Uterus (tissue), 4 donors: ENCODE measurements around the gene BTF3. TPM values are rescaled to one million over a fixed set of nuclear protein-coding genes. Genes with fewer than 3 reads are reported as not detected.

Experiments
- DNase-seq, 2 donors: peaks; one replicate each; pipeline ENCODE4 v3.0.0-alpha.2; 2019 to 2020
- H3K27ac ChIP-seq, 2 donors: fragments of 200-600 bp; sonication (generic); 1 replicate in 1 of 2; 2 replicates in 1 of 2; pipeline ENCODE4 v1.5.1; 2016 to 2018
- H3K27me3 ChIP-seq, 2 donors: fragments of 200-600 bp; sonication (generic); one replicate each; pipeline ENCODE4 v1.5.1; 2018 to 2019; ENCODE audit warnings: control low read depth in 1 of 2
- H3K36me3 ChIP-seq, 2 donors: fragments of 200-600 bp; sonication (generic); one replicate each; pipeline ENCODE4 v1.5.1; 2019; ENCODE audit warnings: control low read depth in 1 of 2
- H3K4me1 ChIP-seq, 2 donors: fragments of 200-600 bp; sonication (generic); one replicate each; pipeline ENCODE4 v1.5.1; 2018 to 2019; ENCODE audit warnings: control low read depth in 1 of 2
- H3K4me3 ChIP-seq, 2 donors: fragments of 200-600 bp; sonication (generic); 1 replicate in 1 of 2; 2 replicates in 1 of 2; pipeline ENCODE4 v1.5.1; 2018 to 2019; ENCODE audit warnings: mild to moderate bottlenecking in 1 of 2
- H3K9me3 ChIP-seq, 2 donors: fragments of 200-600 bp; sonication (generic); one replicate each; pipeline ENCODE4 v1.5.1; 2019; ENCODE audit warnings: control low read depth in 1 of 2
- CTCF ChIP-seq, 4 experiments: fragments of 200-600 bp in 2 of 4; fragments of 450-650 bp in 2 of 4; sonication (generic) in 2 of 4; IDR thresholded peaks; one replicate each; pipeline ENCODE4 v1.5.1; 2016 to 2019; ENCODE audit warnings: antibody characterized with exemption in 4 of 4, mild to moderate bottlenecking in 2 of 4, moderate library complexity in 1 of 4
- POLR2A ChIP-seq, 2 donors: fragments of 450-650 bp; IDR thresholded peaks; one replicate each; pipeline ENCODE4 v1.6.1; 2016; ENCODE audit warnings: antibody characterized with exemption in 2 of 2, mild to moderate bottlenecking in 1 of 2, moderate library complexity in 1 of 2
- intact Hi-C: fragments of 100-400 bp; cut with DNase I; formaldehyde crosslinking; loops from one replicate; pipeline ENCODE4 v1.15.1; 2023; ENCODE audit warnings: low total_unique reads
- total RNA-seq, 4 donors: library from RNA; depleted of rRNA in 3 of 4; stranded (reverse); fragments of >200 nt in 3 of 4; gene quantifications; one replicate each; pipeline versions ENCODE4 v1.1.0 to v1.2.4, GENCODE V29; 2014 to 2023
- donor health status: DM: yes; HTN: yes; CAD: no.

The BTF3 gene
- total RNA-seq, 4 donors from 2014 or later, result 247 to 690 (median 555) TPM

- Histone ChIP-seq H3K27ac (no peak overlapping the region), H3K36me3 (no peaks in the 10 kb centered on the region), H3K27me3 (no peaks in the 10 kb centered on the region), H3K9me3 (no peaks in the 10 kb centered on the region), H3K4me1 (no peaks in the 10 kb centered on the region), H3K4me3 (no peak overlapping the region)
- DNase-seq, result no peak
- no peak for TF ChIP-seq POLR2A (IDR thresholded peaks at IDR 0.05)
- no peak for TF ChIP-seq CTCF (IDR thresholded peaks at IDR 0.05)
- intact Hi-C loops, result no loop called here
These were observed 41.5 kb downstream of the BTF3 start for GRCh38 chr5:73539730-73540129.

- TF ChIP-seq CTCF (IDR thresholded peaks at IDR 0.05), result no peak
- no peak for TF ChIP-seq POLR2A (IDR thresholded peaks at IDR 0.05)
- Histone ChIP-seq H3K36me3 (no peaks in the 10 kb centered on the region), H3K4me3 (no peak overlapping the region), H3K27me3 (no peaks in the 10 kb centered on the region), H3K27ac (no peak overlapping the region), H3K9me3 (no peaks in the 10 kb centered on the region), H3K4me1 (no peaks in the 10 kb centered on the region)
- DNase-seq, result no peak
- intact Hi-C loops, result no loop called here
These were observed 42.0 kb downstream of the BTF3 start for GRCh38 chr5:73540192-73540591.

- H3K9me3 ChIP-seq, result no peaks in the 10 kb centered on the region
- no peak overlapping the region for H3K4me3 ChIP-seq
- no peak for DNase-seq
- intact Hi-C loops, result no loop called here
- H3K4me1 ChIP-seq, result no peaks in the 10 kb centered on the region
- H3K27me3 ChIP-seq, result no peaks in the 10 kb centered on the region
- no peak overlapping the region for H3K27ac ChIP-seq
- TF ChIP-seq POLR2A (IDR thresholded peaks at IDR 0.05) (no peak), CTCF (IDR thresholded peaks at IDR 0.05) (no peak)
- no peaks in the 10 kb centered on the region for H3K36me3 ChIP-seq
These were observed 43.8 kb downstream of the BTF3 start for GRCh38 chr5:73542020-73542419.

GRCh38 chr5:73544429-73545402 lies 46.5 kb downstream of the BTF3 start:
- Histone ChIP-seq H3K27me3 (no peaks in the 10 kb centered on the region), H3K4me1 (no peaks in the 10 kb centered on the region), H3K4me3 (no peak overlapping the region), H3K36me3 (no peaks in the 10 kb centered on the region), H3K27ac (no peak overlapping the region), H3K9me3 (no peaks in the 10 kb centered on the region)
- intact Hi-C loops, result no loop called here
- no peak for TF ChIP-seq POLR2A (IDR thresholded peaks at IDR 0.05)
- no peak for TF ChIP-seq CTCF (IDR thresholded peaks at IDR 0.05)
- DNase-seq, result peak in 1 of 2 donors; percentile 15

- H3K4me1 ChIP-seq, result no peaks in the 10 kb centered on the region
- H3K27me3 ChIP-seq, result no peaks in the 10 kb centered on the region
These were observed 47.1 kb downstream of the BTF3 start for GRCh38 chr5:73545403-73545779.

More at GRCh38 chr5:73545403-73545779, 47.1 kb downstream of the BTF3 start:
- no peak for TF ChIP-seq CTCF (IDR thresholded peaks at IDR 0.05)
- TF ChIP-seq POLR2A (IDR thresholded peaks at IDR 0.05), result no peak
- Histone ChIP-seq H3K27ac (no peak overlapping the region), H3K36me3 (no peaks in the 10 kb centered on the region), H3K9me3 (no peaks in the 10 kb centered on the region), H3K4me3 (no peak overlapping the region)
- intact Hi-C loops, result no loop called here
- DNase-seq, result no peak
